Astrocyte (in vitro differentiated cells and primary cell): Measurements from ENCODE around the gene STT3B. TPM values are rescaled to one million over a fixed set of nuclear protein-coding genes. Genes with fewer than 3 reads are reported as not detected.
A peak's percentile ranks its signal among the peaks of the same experiment; 100 is the strongest.

Source experiments
- DNase-seq: peaks from one replicate; pipeline ENCODE4 v3.0.0-alpha.2; 2010; ENCODE audit warnings: low read depth
- FAIRE-seq: peaks from 2 replicates; lab custom pipeline; 2011; peaks lifted over from hg19 to GRCh38; lab: Jason Lieb, UNC
- H2AFZ ChIP-seq: 2 replicates; pipeline ENCODE4 v1.6.0; 2012; ENCODE audit warnings: low read depth, low read length, inconsistent platforms
- H3K27ac ChIP-seq: 2 replicates; pipeline ENCODE4 v1.5.1; 2011; ENCODE audit warnings: low read depth, low read length, inconsistent platforms
- H3K27me3 ChIP-seq: 2 replicates; pipeline ENCODE4 v1.6.0; 2011; ENCODE audit warnings: low read length, inconsistent platforms; ENCODE audit not compliant: insufficient read depth
- H3K36me3 ChIP-seq: 2 replicates; pipeline ENCODE4 v1.5.1; 2011; ENCODE audit warnings: low read length, inconsistent platforms; ENCODE audit not compliant: insufficient read depth
- H3K4me1 ChIP-seq: 2 replicates; pipeline ENCODE4 v1.5.1; 2011; ENCODE audit warnings: low read length, inconsistent platforms; ENCODE audit not compliant: insufficient read depth
- H3K4me2 ChIP-seq: 2 replicates; pipeline ENCODE4 v1.6.0; 2012; ENCODE audit warnings: low read length, inconsistent platforms
- H3K4me3 ChIP-seq: 2 replicates; pipeline ENCODE4 v1.5.1; 2011; ENCODE audit warnings: low read depth, mild to moderate bottlenecking, low read length, inconsistent platforms; ENCODE audit not compliant: insufficient read depth
- H3K79me2 ChIP-seq: 2 replicates; pipeline ENCODE4 v1.6.0; 2012; ENCODE audit warnings: mild to moderate bottlenecking, low read length, inconsistent platforms; ENCODE audit not compliant: insufficient read depth
- H3K9ac ChIP-seq: 2 replicates; pipeline ENCODE4 v1.6.0; 2012; ENCODE audit warnings: mild to moderate bottlenecking, low read length, inconsistent platforms
- H3K9me3 ChIP-seq: 2 replicates; pipeline ENCODE4 v1.5.1; 2012; ENCODE audit warnings: low read depth, mild to moderate bottlenecking, low read length, inconsistent platforms; ENCODE audit not compliant: insufficient read depth
- H4K20me1 ChIP-seq: 2 replicates; pipeline ENCODE4 v1.6.0; 2012; ENCODE audit warnings: low read length, inconsistent platforms; ENCODE audit not compliant: insufficient read depth
- H3K27ac Mint-ChIP-seq: one replicate; pipeline ENCODE4 v1.8.0; 2021; ENCODE audit warnings: mild to moderate bottlenecking, mixed read lengths; ENCODE audit not compliant: unreplicated experiment
- H3K27me3 Mint-ChIP-seq: one replicate; pipeline ENCODE4 v1.8.0; 2021; ENCODE audit warnings: low read depth, mixed read lengths; ENCODE audit not compliant: unreplicated experiment
- H3K36me3 Mint-ChIP-seq: one replicate; pipeline ENCODE4 v1.8.0; 2021; ENCODE audit warnings: low read depth, mixed read lengths; ENCODE audit not compliant: unreplicated experiment
- H3K4me1 Mint-ChIP-seq: one replicate; pipeline ENCODE4 v1.8.0; 2021; ENCODE audit warnings: low read depth, mixed read lengths; ENCODE audit not compliant: unreplicated experiment
- H3K4me3 Mint-ChIP-seq: one replicate; pipeline ENCODE4 v1.8.0; 2021; ENCODE audit warnings: mild to moderate bottlenecking, moderate library complexity, mixed read lengths; ENCODE audit not compliant: unreplicated experiment
- H3K9me3 Mint-ChIP-seq: one replicate; pipeline ENCODE4 v1.8.0; 2021; ENCODE audit warnings: mild to moderate bottlenecking, mixed read lengths; ENCODE audit not compliant: unreplicated experiment
- CTCF ChIP-seq: IDR thresholded peaks from 2 replicates; pipeline ENCODE4 v1.5.1; 2011; ENCODE audit warnings: low read depth, mild to moderate bottlenecking, inconsistent platforms, low read length, moderate library complexity; ENCODE audit not compliant: insufficient read depth
- EZH2 ChIP-seq: IDR thresholded peaks from 2 replicates; pipeline ENCODE4 v1.6.1; 2012; ENCODE audit warnings: mild to moderate bottlenecking, low read length, inconsistent platforms; ENCODE audit not compliant: insufficient read depth
- total RNA-seq: library from RNA; stranded (reverse); gene quantifications from 2 replicates; pipeline ENCODE4 v1.2.1, GENCODE V29; 2021

STT3B gene
- total RNA-seq, 1 donor from 2014 or later, result 156 TPM

- H3K36me3 Mint-ChIP-seq, result peaks cover 18% of the 10 kb centered on the region
- H3K27ac Mint-ChIP-seq, result no peak overlapping the region
- H3K79me2 ChIP-seq, result peaks cover 28% of the 10 kb centered on the region
- no peaks in the 10 kb centered on the region for H3K27me3 Mint-ChIP-seq
- no peak overlapping the region for H3K27ac ChIP-seq
- no peaks in the 10 kb centered on the region for H3K36me3 ChIP-seq
- H3K4me1 ChIP-seq, result no peaks in the 10 kb centered on the region
- H3K4me2 ChIP-seq, result no peak overlapping the region
- no peaks in the 10 kb centered on the region for H3K9me3 ChIP-seq
- FAIRE-seq (peak; percentile 60), DNase-seq (peak; percentile 28)
- peak; percentile 40 for TF ChIP-seq CTCF
- TF ChIP-seq EZH2, result no peak
- no peak overlapping the region for H3K4me3 ChIP-seq
- peaks cover 17% of the 10 kb centered on the region for H4K20me1 ChIP-seq
- peaks cover 6% of the 10 kb centered on the region for H3K4me1 Mint-ChIP-seq
- H2AFZ ChIP-seq, result no peak overlapping the region
- H3K9ac ChIP-seq, result no peak overlapping the region
- H3K9me3 Mint-ChIP-seq, result peaks cover 10% of the 10 kb centered on the region
- no peak overlapping the region for H3K4me3 Mint-ChIP-seq
- H3K27me3 ChIP-seq, result no peaks in the 10 kb centered on the region
These were observed 78.1 kb downstream of the STT3B start for GRCh38 chr3:31610700-31611275.

GRCh38 chr3:31613177-31613576, 80.5 kb downstream of the STT3B start:
- no peak overlapping the region for H3K4me2 ChIP-seq
- H3K27ac ChIP-seq, result no peak overlapping the region
- peaks cover 22% of the 10 kb centered on the region for H3K79me2 ChIP-seq

More at GRCh38 chr3:31613177-31613576, 80.5 kb downstream of the STT3B start:
- DNase-seq (no peak), FAIRE-seq (no peak)
- H3K4me1 ChIP-seq, result no peaks in the 10 kb centered on the region
- H3K27ac Mint-ChIP-seq, result no peak overlapping the region
- peaks cover 6% of the 10 kb centered on the region for H3K36me3 Mint-ChIP-seq
- H2AFZ ChIP-seq, result no peak overlapping the region
- H3K9me3 ChIP-seq, result no peaks in the 10 kb centered on the region
- H3K9me3 Mint-ChIP-seq, result no peaks in the 10 kb centered on the region
- H3K4me3 Mint-ChIP-seq, result no peak overlapping the region
- H3K27me3 Mint-ChIP-seq, result no peaks in the 10 kb centered on the region
- H3K36me3 ChIP-seq, result no peaks in the 10 kb centered on the region
- no peak overlapping the region for H3K9ac ChIP-seq
- H3K27me3 ChIP-seq, result no peaks in the 10 kb centered on the region
- peaks cover 17% of the 10 kb centered on the region for H4K20me1 ChIP-seq
- no peak overlapping the region for H3K4me3 ChIP-seq
- no peak for TF ChIP-seq EZH2
- TF ChIP-seq CTCF, result no peak
- peaks cover 5% of the 10 kb centered on the region for H3K4me1 Mint-ChIP-seq
